Thyroid gland (tissue), 4 donors: Measurements from ENCODE around the gene WASF3. TPM values are rescaled to one million over a fixed set of nuclear protein-coding genes. Genes with fewer than 3 reads are reported as not detected.

Experiments used
- DNase-seq, 2 donors: peaks; one replicate each; pipeline ENCODE4 v3.0.0-alpha.2; 2019
- H3K27ac ChIP-seq, 3 donors: fragments of 200-600 bp; sonication (generic); 1 replicate in 2 of 3; 2 replicates in 1 of 3; pipeline ENCODE4 v1.5.1; 2016 to 2019; ENCODE audit warnings: mild to moderate bottlenecking in 1 of 3, moderate library complexity in 1 of 3
- H3K27me3 ChIP-seq: fragments of 200-600 bp; sonication (generic); one replicate; pipeline ENCODE4 v1.5.1; 2019
- H3K36me3 ChIP-seq, 2 donors: fragments of 200-600 bp; sonication (generic); one replicate each; pipeline ENCODE4 v1.5.1; 2016 to 2019
- H3K4me1 ChIP-seq, 2 donors: fragments of 200-600 bp; sonication (generic); one replicate each; pipeline ENCODE4 v1.5.1; 2017 to 2019
- H3K4me3 ChIP-seq, 3 donors: fragments of 200-600 bp; sonication (generic); replicated peaks in 1 of 3; 1 replicate in 2 of 3; 2 replicates in 1 of 3; pipeline ENCODE4 v1.5.1; 2016; ENCODE audit warnings: mild to moderate bottlenecking in 1 of 3
- H3K9me3 ChIP-seq: fragments of 200-600 bp; sonication (generic); one replicate; pipeline ENCODE4 v1.5.1; 2017
- CTCF ChIP-seq, 6 experiments: fragments of 200-600 bp in 3 of 6; fragments of 450-650 bp in 3 of 6; sonication (generic) in 3 of 6; IDR thresholded peaks; one replicate each; pipeline ENCODE4 v1.5.1; 2016 to 2019; ENCODE audit warnings: antibody characterized with exemption in 6 of 6, mild to moderate bottlenecking in 2 of 6, inconsistent platforms in 1 of 6, moderate library complexity in 1 of 6
- POLR2A ChIP-seq, 2 donors: fragments of 450-650 bp; IDR thresholded peaks; one replicate each; pipeline ENCODE4 v1.6.1; 2017; ENCODE audit warnings: antibody characterized with exemption in 2 of 2, mild to moderate bottlenecking in 2 of 2, moderate library complexity in 1 of 2
- WGBS, 2 donors: methylation state at CpG; one replicate each; pipeline ENCODE4 v1.1.5; 2017; 5-methylcytosine and 5-hydroxymethylcytosine counted together
- intact Hi-C: fragments of 100-400 bp; cut with DNase I; formaldehyde crosslinking; loops from one replicate; pipeline ENCODE4 v1.15.1; 2023
- total RNA-seq, 4 donors: library from RNA; depleted of rRNA; stranded (reverse); fragments of >200 nt; gene quantifications; one replicate each; pipeline ENCODE4 v1.2.3, GENCODE V29; 2016

WASF3 gene
- total RNA-seq, 4 donors from 2014 or later = 41.0 to 56.1 (median 48.6) TPM

GRCh38 chr13:26711211-26711610, 153.7 kb downstream of the WASF3 start:
- Histone ChIP-seq H3K27ac (no peak overlapping the region), H3K27me3 (no peaks in the 10 kb centered on the region), H3K4me1 (no peaks in the 10 kb centered on the region), H3K36me3 (no peaks in the 10 kb centered on the region), H3K9me3 (no peaks in the 10 kb centered on the region), H3K4me3 (no peak overlapping the region)
- intact Hi-C loops = no loop called here
- TF ChIP-seq POLR2A (IDR thresholded peaks at IDR 0.05) = no peak
- no peak for TF ChIP-seq CTCF (IDR thresholded peaks at IDR 0.05)
- no peak for DNase-seq
- 22 to 38% methylated on average over 4 of the region's 4 CpGs for WGBS, 2 donors

DNA sequence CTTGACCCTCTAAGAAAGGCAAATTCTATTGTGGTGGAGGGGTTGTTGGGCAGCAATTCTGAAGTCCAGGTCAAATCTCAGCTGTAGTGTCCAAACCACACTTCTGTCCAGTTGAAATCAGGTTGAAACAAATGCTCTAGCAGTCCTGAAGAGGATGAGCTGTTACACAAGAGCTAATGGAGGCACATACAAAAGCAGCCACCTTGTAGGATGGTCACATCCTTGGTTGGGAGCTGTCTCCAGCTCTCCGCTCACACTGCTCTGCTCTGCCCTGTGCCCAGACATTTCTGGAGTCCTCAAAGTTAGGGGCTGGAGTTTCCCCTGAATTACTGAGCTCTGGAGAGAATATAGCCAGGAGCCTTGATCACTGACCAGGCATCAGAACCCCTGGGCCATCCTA, 155.9 kb downstream of the WASF3 start:
- Histone ChIP-seq H3K4me1 (no peaks in the 10 kb centered on the region), H3K27ac (no peak overlapping the region), H3K9me3 (no peaks in the 10 kb centered on the region), H3K27me3 (no peaks in the 10 kb centered on the region), H3K36me3 (no peaks in the 10 kb centered on the region), H3K4me3 (no peak overlapping the region)
- TF ChIP-seq CTCF (IDR thresholded peaks at IDR 0.05) (no peak), POLR2A (IDR thresholded peaks at IDR 0.05) (no peak)
- intact Hi-C loops = no loop called here
- DNase-seq = no peak
- 83 to 100% methylated on average over 1 of the region's 1 CpG for WGBS, 2 donors

GRCh38 chr13:26716984-26717383, 159.5 kb downstream of the WASF3 start:
- intact Hi-C loops = no loop called here
- H3K9me3 ChIP-seq = no peaks in the 10 kb centered on the region

DNA sequence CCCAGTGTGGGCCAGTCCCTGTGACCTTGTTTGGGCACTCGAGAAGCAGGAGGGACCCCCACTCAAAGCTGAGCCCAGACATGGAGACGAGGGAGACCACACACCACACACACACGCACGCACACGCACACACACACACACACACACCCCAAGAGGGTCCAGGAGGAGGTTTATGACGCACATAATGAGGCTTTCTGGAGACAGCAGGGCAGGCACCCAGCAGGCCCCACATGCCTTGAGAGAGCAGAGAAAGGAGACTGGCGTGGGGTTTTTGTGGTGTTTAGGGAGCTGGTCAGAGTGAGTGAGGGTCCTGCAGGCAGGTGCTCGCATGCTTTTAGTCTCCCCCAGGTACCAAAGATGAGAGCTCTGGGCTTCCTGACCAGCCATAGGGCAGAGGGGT, 160.7 kb downstream of the WASF3 start:
- no peak for DNase-seq
- WGBS, 2 donors = 82 to 86% methylated on average over 7 to 8 of the region's 8 CpGs
- no peaks in the 10 kb centered on the region for H3K36me3 ChIP-seq
- intact Hi-C loops = no loop called here
- H3K9me3 ChIP-seq = no peaks in the 10 kb centered on the region
- no peak overlapping the region for H3K27ac ChIP-seq
- H3K4me1 ChIP-seq = no peaks in the 10 kb centered on the region
- H3K27me3 ChIP-seq = no peaks in the 10 kb centered on the region
- TF ChIP-seq POLR2A (IDR thresholded peaks at IDR 0.05) = no peak
- no peak for TF ChIP-seq CTCF (IDR thresholded peaks at IDR 0.05)
- H3K4me3 ChIP-seq = no peak overlapping the region

More at GRCh38 chr13:26716984-26717383, 159.5 kb downstream of the WASF3 start:
- Histone ChIP-seq H3K4me3 (no peak overlapping the region), H3K27ac (no peak overlapping the region), H3K4me1 (no peaks in the 10 kb centered on the region), H3K36me3 (no peaks in the 10 kb centered on the region), H3K27me3 (no peaks in the 10 kb centered on the region)
- TF ChIP-seq POLR2A (IDR thresholded peaks at IDR 0.05) (no peak), CTCF (IDR thresholded peaks at IDR 0.05) (no peak)
- 76 to 79% methylated on average over 3 of the region's 3 CpGs for WGBS, 2 donors
- DNase-seq = no peak

DNA sequence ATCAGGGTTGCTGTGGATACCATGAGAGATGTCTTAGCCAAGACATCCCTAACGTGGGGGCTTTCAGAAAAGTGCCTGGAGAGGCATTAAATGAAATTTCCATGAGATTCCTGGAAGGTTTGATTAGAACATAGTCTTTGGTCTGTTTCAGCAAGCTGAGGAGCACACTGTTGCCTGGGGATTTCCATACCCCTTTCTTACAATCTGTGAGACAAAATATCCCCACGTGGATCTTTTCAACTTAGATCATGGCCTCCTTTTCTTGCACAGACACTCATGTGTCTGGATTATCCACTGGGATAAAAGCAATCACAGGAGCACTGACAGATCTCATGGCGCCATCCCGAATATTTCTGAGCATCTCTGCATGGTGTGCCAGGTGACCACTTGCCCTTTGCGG, 161.4 kb downstream of the WASF3 start:
- Histone ChIP-seq H3K9me3 (no peaks in the 10 kb centered on the region), H3K27me3 (no peaks in the 10 kb centered on the region), H3K4me1 (no peaks in the 10 kb centered on the region), H3K27ac (no peak overlapping the region), H3K36me3 (no peaks in the 10 kb centered on the region), H3K4me3 (no peak overlapping the region)
- TF ChIP-seq CTCF (IDR thresholded peaks at IDR 0.05) (no peak), POLR2A (IDR thresholded peaks at IDR 0.05) (no peak)
- 83 to 93% methylated on average over 5 of the region's 5 CpGs for WGBS, 2 donors
- no peak for DNase-seq
- intact Hi-C loops = no loop called here
